ENCODE data around the gene OR2A12. TPM values are rescaled to one million over a fixed set of nuclear protein-coding genes. Genes with fewer than 3 reads are reported as not detected.
A peak's percentile ranks its signal among the peaks of the same experiment; 100 is the strongest.
"Not testable (repeated sequence)": the region's sequence is repeated elsewhere in the genome, so short reads cannot be mapped to it uniquely, and the experiment has no call there.

OR2A12 gene
- total RNA-seq: not detected

GRCh38 chr7:144085978-144086377, at the start of gene OR2A12:
TSS of gene OR2A12 (plus strand) at chr7:144086278. CDS start at chr7:144095108, 8,830 bp downstream.
- no peak for DNase-seq

GRCh38 chr7:144036302-144036885, 49.7 kb upstream of the OR2A12 start:
- DNase-seq: no peak

GRCh38 chr7:144037414-144038035, 48.6 kb upstream of the OR2A12 start:
- DNase-seq: no peak

- no peak for DNase-seq
These were observed 47.2 kb upstream of the OR2A12 start for GRCh38 chr7:144038887-144039286.

- no peak for DNase-seq
These were observed 37.4 kb upstream of the OR2A12 start, which contains the start of gene OR2A5 for GRCh38 chr7:144048648-144049047. TSS of gene OR2A5 (plus strand) at chr7:144048948. CDS start at chr7:144050402, 1,454 bp downstream.

- no peak for DNase-seq
These were observed 36.6 kb upstream of the OR2A12 start for GRCh38 chr7:144049491-144049890.

GRCh38 chr7:144050093-144050492, 36.0 kb upstream of the OR2A12 start:
- peak; percentile 4 for DNase-seq

- not testable (repeated sequence) for DNase-seq
These were observed 35.2 kb upstream of the OR2A12 start for GRCh38 chr7:144050884-144051283.

GRCh38 chr7:144057954-144058353, 28.1 kb upstream of the OR2A12 start:
- DNase-seq: no peak

- DNase-seq: no peak
These were observed 22.4 kb upstream of the OR2A12 start for GRCh38 chr7:144063710-144064109.

GRCh38 chr7:144069511-144069910, 16.6 kb upstream of the OR2A12 start, which contains the start of gene OR2A25:
TSS of gene OR2A25 (plus strand) at chr7:144069811. CDS start at chr7:144074220, 4,409 bp downstream.
- DNase-seq: no peak

- no peak for DNase-seq
These were observed 16.1 kb upstream of the OR2A12 start for GRCh38 chr7:144069953-144070352.

GRCh38 chr7:144074374-144074773, 11.7 kb upstream of the OR2A12 start:
- DNase-seq: no peak

- DNase-seq: no peak
These were observed 652 bp downstream of the OR2A12 start for GRCh38 chr7:144086730-144087129.

- no peak for DNase-seq
These were observed 1.2 kb downstream of the OR2A12 start for GRCh38 chr7:144087230-144087629.

GRCh38 chr7:144090667-144091066, 4.6 kb downstream of the OR2A12 start:
- DNase-seq: no peak

- no peak for DNase-seq
These were observed 12.7 kb downstream of the OR2A12 start for GRCh38 chr7:144098776-144099175.

GRCh38 chr7:144100607-144101006, 14.5 kb downstream of the OR2A12 start:
- DNase-seq: no peak

- no peak for DNase-seq
These were observed 16.0 kb downstream of the OR2A12 start for GRCh38 chr7:144102041-144102440.

- DNase-seq: no peak
These were observed 19.1 kb downstream of the OR2A12 start for GRCh38 chr7:144105211-144105610.

GRCh38 chr7:144109283-144109682, 23.2 kb downstream of the OR2A12 start, which contains the start of gene OR2A2:
TSS of gene OR2A2 (plus strand) at chr7:144109583. CDS start at chr7:144109583, 0 bp downstream.
- DNase-seq: no peak

GRCh38 chr7:144110272-144110671, 24.2 kb downstream of the OR2A12 start:
- no peak for DNase-seq

GRCh38 chr7:144113651-144114050, 27.6 kb downstream of the OR2A12 start:
- DNase-seq: no peak

GRCh38 chr7:144118341-144118740, 32.3 kb downstream of the OR2A12 start:
- DNase-seq: no peak

All from tongue (tissue), 2 donors.